NCI-H1105 treated with DMSO at 0.1 percent for 48 hours (cell line): ENCODE data around the gene EYS.

ENCODE experiments used
- DNase-seq: peaks from one replicate; lab custom pipeline; 2025; lab: John Stamatoyannopoulos, UW

The EYS gene

DNA sequence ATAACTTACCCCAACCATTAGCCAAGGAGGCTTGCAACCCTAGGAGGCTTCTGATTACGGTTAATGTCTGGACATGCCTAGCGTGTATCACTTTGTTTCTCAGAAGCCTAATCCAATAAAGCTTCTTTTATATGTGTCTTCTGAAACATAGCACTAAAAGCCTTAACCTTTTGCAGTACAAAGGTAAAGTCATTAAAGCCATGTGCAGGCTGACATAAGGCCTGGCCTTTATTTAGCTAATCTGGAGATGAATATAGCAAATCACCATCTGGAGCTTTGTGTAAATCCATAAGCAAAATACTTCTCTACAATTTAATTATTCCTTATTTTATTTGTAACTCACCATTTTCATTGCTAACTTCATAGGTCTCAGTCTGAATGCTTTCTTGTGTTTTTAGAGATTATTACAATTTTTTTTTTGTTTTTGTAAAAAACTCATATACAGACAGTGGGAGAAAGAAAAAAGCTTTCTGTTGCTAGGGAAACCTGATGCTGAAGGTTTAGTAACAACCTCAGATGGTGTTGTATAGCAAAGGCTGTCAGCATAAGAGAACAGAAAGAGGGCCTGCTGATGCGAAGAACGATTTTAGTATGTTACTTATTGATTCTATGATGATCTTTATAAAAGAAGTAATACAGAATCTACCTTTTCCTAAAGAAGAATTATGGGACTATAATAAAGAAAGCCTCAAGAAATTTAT is at the start of gene EYS:
Gene EYS, minus strand, starts transcription at position 101 of the 701 bp plus-strand sequence. CDS start 211,816 bp downstream, outside the sequence.
- peak; percentile 97 for DNase-seq

- DNase-seq, result no peak
These were observed 39.3 kb upstream of the EYS start for GRCh38 chr6:65746302-65746701.

- DNase-seq, result no peak
These were observed 38.6 kb upstream of the EYS start for GRCh38 chr6:65745614-65746013.

GRCh38 chr6:65728879-65729479 is 22.0 kb upstream of the EYS start:
- DNase-seq, result no peak

DNA sequence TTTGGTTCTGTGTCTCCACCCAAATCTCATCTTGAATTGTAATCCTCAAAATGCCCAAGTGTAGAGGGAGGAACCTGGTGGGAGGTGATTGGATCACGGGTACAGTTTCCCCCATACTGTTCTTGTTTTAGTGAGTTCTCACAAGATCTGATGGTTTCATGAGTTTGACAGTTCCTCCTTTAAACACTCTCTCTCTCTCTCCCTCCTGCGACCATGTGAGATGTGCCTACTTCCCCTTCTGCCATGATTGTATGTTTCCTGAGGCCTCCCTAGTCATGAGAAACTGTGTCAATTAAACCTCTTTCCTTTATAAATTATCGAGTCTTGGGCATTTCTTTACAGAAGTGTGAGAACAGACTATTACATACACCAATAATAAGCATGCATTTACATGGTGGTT is 12.1 kb upstream of the EYS start:
- no peak for DNase-seq

DNA sequence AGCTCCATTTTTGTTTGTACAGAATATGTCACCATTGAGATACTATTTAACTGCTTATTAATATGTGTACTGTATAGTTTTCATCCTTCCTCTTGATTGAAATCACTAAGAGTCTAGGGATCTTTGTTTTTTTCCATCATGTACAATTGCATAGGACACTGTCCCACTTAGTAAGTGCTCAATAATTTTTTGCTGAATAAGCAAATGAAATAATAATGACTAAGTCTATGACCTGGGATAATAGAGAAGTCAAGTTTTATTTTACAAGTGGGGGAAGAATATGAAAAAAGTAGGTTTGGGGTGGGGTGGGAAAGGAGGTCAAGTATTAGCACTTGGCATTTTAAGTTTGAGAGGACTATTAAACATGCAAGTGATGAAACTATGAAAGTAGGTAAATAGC is 4.5 kb upstream of the EYS start:
- DNase-seq, result no peak

- DNase-seq, result no peak
These were observed 2.2 kb upstream of the EYS start for GRCh38 chr6:65709099-65709830.

DNA sequence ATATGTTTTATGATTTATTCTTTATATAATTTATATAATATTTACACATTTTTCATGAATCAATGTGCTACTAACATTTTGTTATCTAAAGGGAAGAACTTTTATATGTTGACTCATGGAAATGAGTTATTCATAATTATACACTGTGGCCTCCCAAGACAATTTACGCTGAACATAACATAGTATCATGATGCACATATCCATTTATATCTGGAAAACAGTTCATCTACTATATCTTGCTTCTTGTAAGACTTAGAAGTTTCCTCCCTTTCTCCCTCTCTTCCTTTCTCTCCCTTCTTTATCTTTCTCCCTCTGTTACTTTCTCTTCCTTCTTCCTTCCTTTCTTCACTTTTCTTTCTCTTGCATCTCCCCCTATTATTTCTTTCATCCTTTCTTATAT is 1.1 kb upstream of the EYS start:
- peak; percentile 19 for DNase-seq

GRCh38 chr6:65706436-65706835 is 590 bp downstream of the EYS start:
- DNase-seq, result no peak

DNA sequence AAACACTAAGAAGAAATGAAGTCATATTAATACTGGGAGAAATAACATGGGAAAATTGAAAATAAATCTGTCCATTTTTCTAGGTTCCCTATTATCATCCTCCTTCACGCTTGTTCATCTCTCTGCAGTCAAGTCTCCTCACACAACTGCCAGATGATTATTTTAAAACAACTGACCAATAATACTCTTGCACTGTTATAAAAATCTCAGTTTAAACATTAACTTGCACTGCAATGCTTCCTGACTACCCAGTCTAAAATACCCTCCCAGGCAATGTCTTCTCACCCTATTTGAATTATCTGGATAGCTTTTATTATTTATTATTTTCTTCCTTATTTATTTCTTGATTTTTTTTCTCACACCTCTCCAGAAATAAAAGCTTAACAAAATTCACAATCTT is 5.7 kb downstream of the EYS start:
- no peak for DNase-seq

GRCh38 chr6:65700561-65700960 is 6.5 kb downstream of the EYS start:
- no peak for DNase-seq

DNA sequence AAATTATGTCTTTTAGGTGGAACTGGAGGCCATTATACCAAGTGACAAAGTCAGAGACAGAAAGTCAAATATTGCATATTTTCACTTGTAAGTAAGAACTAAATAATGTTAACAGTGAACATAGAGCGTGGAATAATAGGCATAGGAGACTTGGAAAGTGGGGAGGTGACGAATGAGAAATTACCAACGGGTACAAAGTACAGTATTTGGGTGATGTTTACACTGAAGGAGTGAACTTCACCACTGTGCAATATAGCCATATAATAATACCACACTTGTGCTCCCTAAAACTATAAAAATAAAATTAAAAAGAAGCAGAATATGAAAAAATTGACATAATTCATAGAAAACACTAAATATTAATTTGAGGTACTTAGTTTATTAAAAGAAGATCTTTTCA is 14.9 kb downstream of the EYS start:
- DNase-seq, result no peak

- DNase-seq, result no peak
These were observed 26.8 kb downstream of the EYS start for GRCh38 chr6:65680232-65680631.

GRCh38 chr6:65671922-65672321 is 35.1 kb downstream of the EYS start:
- peak; percentile 75 for DNase-seq

DNA sequence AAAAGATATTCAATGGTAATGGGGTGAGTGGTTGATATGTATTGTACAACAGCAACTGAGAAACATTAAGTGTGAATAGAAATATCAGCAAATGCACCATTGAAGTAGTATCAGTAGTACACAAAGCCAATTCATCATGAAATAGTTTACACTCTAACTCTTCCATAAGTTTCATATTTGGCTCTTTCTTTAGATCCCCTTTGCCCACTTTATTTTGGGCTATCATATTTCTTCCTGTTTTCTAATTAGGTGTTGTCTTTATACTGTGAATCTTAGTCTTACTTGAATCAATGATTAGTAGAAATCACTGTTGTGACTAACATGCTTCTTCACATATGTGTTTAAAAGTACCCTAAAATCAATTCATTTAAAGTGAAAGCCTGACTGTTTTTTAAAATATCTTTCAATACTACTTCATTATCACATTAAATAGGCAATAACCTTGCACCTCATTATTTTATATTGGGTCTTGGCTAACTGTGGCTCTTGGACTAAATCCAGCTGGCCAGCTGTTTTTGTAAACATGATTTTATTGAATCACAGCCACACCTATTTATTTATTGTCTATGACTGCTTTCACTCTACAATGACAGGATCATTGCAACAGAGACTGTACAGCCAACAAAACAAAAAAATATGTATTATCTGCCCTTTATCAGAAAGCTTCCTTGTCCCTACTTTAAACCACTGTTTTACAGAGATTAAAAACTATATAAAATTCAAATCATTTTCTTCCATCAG is 38.9 kb downstream of the EYS start:
- DNase-seq, result peak; percentile 78

DNA sequence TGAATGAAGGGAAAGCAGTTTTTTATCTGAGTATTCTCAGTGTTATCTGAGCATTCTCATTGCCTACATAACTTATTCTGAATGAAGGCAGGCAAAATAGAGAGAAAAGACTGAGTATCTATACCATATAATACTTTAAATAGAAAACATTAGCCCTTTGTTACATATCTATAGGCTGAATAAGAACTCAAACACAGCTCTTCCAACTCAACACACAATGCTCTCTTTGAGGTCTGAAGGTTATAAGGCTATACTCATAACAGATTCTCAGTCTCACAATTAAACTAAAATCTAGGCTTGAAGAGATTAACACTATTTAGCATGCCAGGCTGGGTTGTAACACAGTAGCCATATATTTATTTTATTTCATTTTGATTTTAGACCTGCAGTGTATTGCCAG is 56.9 kb downstream of the EYS start:
- no peak for DNase-seq

DNA sequence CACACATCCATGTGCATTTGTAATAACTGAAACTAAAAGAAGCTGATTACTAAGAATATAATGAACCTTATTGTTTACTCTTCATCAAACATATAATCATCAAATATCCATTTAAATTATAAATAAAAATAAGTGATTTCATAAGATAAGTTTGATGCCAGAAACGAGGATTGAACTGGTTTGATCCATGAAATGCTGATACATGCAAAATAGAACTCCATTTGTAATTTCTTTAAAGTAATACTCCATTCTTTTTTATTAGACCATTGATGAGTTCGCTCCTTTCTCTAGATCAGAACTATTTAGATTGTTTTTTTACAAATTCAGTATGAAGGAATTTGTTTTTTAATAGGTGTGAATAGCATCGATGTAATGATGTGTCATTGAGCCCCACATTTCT is 57.6 kb downstream of the EYS start:
- no peak for DNase-seq

DNA sequence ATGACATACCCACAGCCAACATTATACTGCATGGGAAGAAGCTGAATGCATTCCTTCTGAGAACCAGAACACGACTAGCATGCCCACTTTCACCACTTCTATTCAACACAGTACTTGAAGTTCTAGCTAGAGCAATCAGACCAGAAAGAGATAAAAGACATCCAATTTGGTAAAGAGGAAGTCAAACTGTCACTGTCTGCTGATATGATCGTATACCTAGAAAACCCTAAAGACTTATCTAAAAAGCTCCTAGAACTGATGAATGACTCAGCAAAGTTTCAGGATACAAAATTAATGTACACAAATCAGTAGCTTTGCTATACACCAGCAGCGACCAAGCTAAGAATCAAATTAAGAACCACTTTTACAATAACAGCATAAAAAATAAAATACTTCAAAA is 60.5 kb downstream of the EYS start:
- no peak for DNase-seq

DNA sequence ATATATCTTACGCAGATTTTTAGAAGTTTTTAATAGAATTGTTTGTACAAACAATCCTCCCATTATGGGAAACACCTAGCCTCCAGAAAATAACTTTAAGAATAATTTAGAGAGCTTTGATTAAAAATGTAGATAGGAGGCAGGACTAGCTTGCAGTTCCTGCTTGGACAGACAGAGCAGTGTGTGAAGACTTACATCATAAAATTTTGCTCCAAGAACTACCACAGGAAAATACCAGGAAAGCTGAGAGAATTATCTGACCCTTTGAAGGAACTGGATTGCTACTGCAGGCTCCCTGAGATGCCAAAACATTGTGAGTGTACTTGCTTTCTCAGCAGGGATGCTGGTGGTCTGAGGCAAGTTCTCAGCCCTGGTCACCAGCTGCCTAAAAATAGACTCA is 64.2 kb downstream of the EYS start:
- no peak for DNase-seq

DNA sequence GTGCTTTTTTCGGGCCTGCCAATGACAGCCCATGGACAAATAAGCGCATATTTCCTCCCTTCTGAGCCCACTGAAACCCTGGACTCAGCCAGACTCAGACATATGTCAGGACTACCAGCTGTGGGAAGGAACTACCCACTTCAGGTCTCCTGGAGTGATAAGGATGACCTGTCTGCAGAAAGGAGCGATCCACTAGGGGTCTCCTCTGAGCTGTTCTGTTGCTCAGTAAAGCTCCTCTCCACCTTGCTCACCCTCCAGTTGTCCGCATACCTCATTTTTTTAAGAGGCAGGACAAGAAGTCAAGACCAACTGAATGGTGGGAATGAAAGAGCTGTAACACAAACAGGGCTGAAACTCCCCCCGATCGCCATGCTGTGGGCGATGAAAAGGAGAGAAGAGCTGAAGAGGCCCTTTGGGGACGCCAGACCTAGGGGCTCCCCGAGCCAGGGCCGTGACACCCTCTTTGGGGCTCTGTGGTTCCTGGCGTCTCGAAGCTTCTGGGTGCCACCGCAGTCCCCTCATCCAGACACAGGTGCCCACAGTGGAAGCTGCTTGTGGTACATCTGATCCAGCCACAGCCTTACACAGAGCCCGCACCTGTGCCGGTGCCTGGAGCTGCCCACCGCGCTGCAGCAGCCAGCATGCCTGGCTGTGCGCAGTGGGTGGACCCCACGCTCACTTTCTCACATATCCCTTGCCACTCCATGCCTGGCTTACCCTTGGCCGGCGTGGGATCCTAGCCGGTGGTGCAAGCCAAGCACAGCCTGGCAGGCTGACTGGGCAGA is 68.8 kb downstream of the EYS start:
- DNase-seq, result no peak

GRCh38 chr6:65637289-65638046 is 69.6 kb downstream of the EYS start:
- no peak for DNase-seq
